Erythroblast (primary cell): ENCODE results near the gene ZC3H12D.

ENCODE experiments used
- GATA1 ChIP-seq: IDR thresholded peaks from 2 replicates; pipeline ENCODE4 v1.6.1; 2011; ENCODE audit warnings: low read depth, mild to moderate bottlenecking, control low read depth, low read length, moderate library complexity
- POLR2A ChIP-seq: IDR thresholded peaks from 2 replicates; pipeline ENCODE4 v1.6.1; 2011; ENCODE audit warnings: mild to moderate bottlenecking, low read length

- TF ChIP-seq POLR2A (no peak), GATA1 (no peak)
Measured at GRCh38 chr6:149440735-149441671, 43.8 kb downstream of the ZC3H12D start.
